Pancreas (tissue), 10 donors: Measurements from ENCODE around the gene FNDC3B. TPM values are rescaled to one million over a fixed set of nuclear protein-coding genes. Genes with fewer than 3 reads are reported as not detected.

Experiments
- ATAC-seq, 4 donors: fragments of 200-7000 bp; cut with Tn5 transposase; one replicate each; pipeline versions ENCODE4 v1.8.0 to v1.9.1; 2020; ENCODE audit warnings: mild to moderate bottlenecking in 4 of 4, moderate library complexity in 4 of 4
- DNase-seq, 6 donors: peaks; one replicate each; pipeline ENCODE4 v3.0.0-alpha.2; 2020
- FAIRE-seq: peaks from 2 replicates; lab custom pipeline; 2012; peaks lifted over from hg19 to GRCh38; lab: Jason Lieb, UNC
- H3K27ac ChIP-seq, 4 donors: fragments of 200-600 bp; sonication (generic); 1 replicate in 3 of 4; 2 replicates in 1 of 4; pipeline versions ENCODE4 v1.5.0 to v1.8.0; 2020
- H3K27me3 ChIP-seq, 4 donors: fragments of 200-600 bp; one replicate each; pipeline ENCODE4 v1.8.0; 2021
- H3K36me3 ChIP-seq, 3 donors: fragments of 200-600 bp; sonication (generic) in 1 of 3; one replicate each; pipeline versions ENCODE4 v1.5.0 to v1.8.0; 2020 to 2021
- H3K4me1 ChIP-seq, 3 donors: fragments of 200-600 bp; one replicate each; pipeline ENCODE4 v1.8.0; 2021
- H3K4me3 ChIP-seq, 4 donors: fragments of 200-600 bp; sonication (generic) in 2 of 4; one replicate each; pipeline versions ENCODE4 v1.5.0 to v1.8.0; 2020 to 2021
- H3K9me3 ChIP-seq, 4 donors: fragments of 200-600 bp; one replicate each; pipeline ENCODE4 v1.8.0; 2021
- CTCF ChIP-seq, 4 donors: fragments of 200-600 bp; sonication (generic) in 3 of 4; IDR thresholded peaks; one replicate each; pipeline versions ENCODE4 v1.5.0 to v1.8.0; 2021; ENCODE audit warnings: antibody characterized with exemption in 4 of 4
- WGBS, 2 donors: extraction: QIAGEN DNeasy Blood & Tissue Kit; methylation state at CpG; one replicate each; pipeline ENCODE4 v1.1.7; 2013; 5-methylcytosine and 5-hydroxymethylcytosine counted together
- intact Hi-C, 3 donors: fragments of 100-400 bp; cut with DNase I; formaldehyde crosslinking; loops; one replicate each; pipeline versions ENCODE4 v1.11.1 to v1.14.2; 2022
- polyA plus RNA-seq, 2 donors: library from polyadenylated mRNA; stranded (reverse); fragments of 200-250 nt; gene quantifications; one replicate each; pipeline ENCODE4 v1.2.3, GENCODE V29; 2013
- total RNA-seq, 6 donors: library from RNA; stranded (reverse); fragmentation: NEBNext Ultra II Directional in 4 of 6; extraction: Animal tissue kit (Norgen Biotek cat#: 25700) in 4 of 6; gene quantifications; one replicate each; pipeline versions ENCODE4 v1.2.1 to v1.2.4, GENCODE V29; 2021 to 2023
- donor health status: healthy with polysubstance abuse.
- donor health status: DM: no; HTN: no; CAD: no; lungs with moderate emphysema.
- donor health status: DM: no; HTN: no; CAD: no.
- donor health status: control.
- donor health status: control.
- donor health status: Bipolar disorder and iron deficiency.
- donor health status: DM: yes; HTN: yes; CAD: no.
- donor health status: DM: no; HTN: no; CAD: no.
- donor health status: DM: no; HTN: no; CAD: no.
- donor health status: DM: yes; HTN: yes; CAD: no.

Gene FNDC3B
- total and polyA plus RNA-seq, 8 donors: 9.3 to 126 (median 73.2) TPM

GRCh38 chr3:172094621-172095557, 55.5 kb downstream of the FNDC3B start:
- no peak for ATAC-seq
- H3K27ac ChIP-seq: peak overlapping the region in 2 of 4 donors; percentile 10 to 74

GRCh38 chr3:172096881-172097420, 57.6 kb downstream of the FNDC3B start:
- Histone ChIP-seq H3K36me3 (no peaks in the 10 kb centered on the region), H3K9me3 (no peaks in the 10 kb centered on the region), H3K4me3 (no peak overlapping the region), H3K27me3 (no peaks in the 10 kb centered on the region), H3K27ac (peak overlapping the region; percentile 4 to 74 (median 31)), H3K4me1 (peaks cover 39 to 61% (median 59%) of the 10 kb centered on the region in 3 donors)
- WGBS, 2 donors: 40 to 41% methylated on average over 3 of the region's 3 CpGs
- intact Hi-C loops: loop anchor here in 1 of 3 donors (10.0 kb wide), 1 partner anchor 52 kb away; no protein-coding TSS in a partner anchor
- TF ChIP-seq CTCF (IDR thresholded peaks at IDR 0.05): no peak
- FAIRE-seq (no peak), ATAC-seq (peak; percentile 75 to 90 (median 84)), DNase-seq (peak in 3 of 6 donors; percentile 35 to 61 (median 49))

More at GRCh38 chr3:172094621-172095557, 55.5 kb downstream of the FNDC3B start:
- WGBS, 2 donors: 72 to 85% methylated on average over 7 of the region's 7 CpGs
- DNase-seq: no peak
- H3K36me3 ChIP-seq: no peaks in the 10 kb centered on the region
- peaks cover 26 to 51% (median 40%) of the 10 kb centered on the region in 3 donors for H3K4me1 ChIP-seq
- intact Hi-C loops: loop anchor here in 1 of 3 donors (10.0 kb wide), 1 partner anchor 50 kb away; no protein-coding TSS in a partner anchor
- no peaks in the 10 kb centered on the region for H3K27me3 ChIP-seq
- H3K4me3 ChIP-seq: no peak overlapping the region
- no peak for TF ChIP-seq CTCF (IDR thresholded peaks at IDR 0.05)
- FAIRE-seq: no peak
- H3K9me3 ChIP-seq: no peaks in the 10 kb centered on the region

- Histone ChIP-seq H3K36me3 (no peaks in the 10 kb centered on the region), H3K4me3 (no peak overlapping the region), H3K4me1 (peaks cover 46 to 66% (median 64%) of the 10 kb centered on the region in 3 donors), H3K27me3 (no peaks in the 10 kb centered on the region), H3K9me3 (no peaks in the 10 kb centered on the region), H3K27ac (peak overlapping the region; percentile 4 to 74 (median 31))
- FAIRE-seq (no peak), DNase-seq (no peak), ATAC-seq (no peak)
- TF ChIP-seq CTCF (IDR thresholded peaks at IDR 0.05): no peak
- whole genome bisulfite sequencing, 2 donors: 38 to 42% methylated on average over 1 of the region's 1 CpG
- intact Hi-C loops: loop anchor here in 1 of 3 donors (10.0 kb wide), 1 partner anchor 53 kb away; no protein-coding TSS in a partner anchor
Measured at GRCh38 chr3:172097585-172097984, 58.2 kb downstream of the FNDC3B start.

- WGBS, 2 donors: 43 to 45% methylated on average over 9 of the region's 9 CpGs
- H3K4me1 ChIP-seq: peaks cover 51 to 79% (median 76%) of the 10 kb centered on the region in 3 donors
- no peak overlapping the region for H3K4me3 ChIP-seq
- ATAC-seq: peak in 3 of 4 donors; percentile 11 to 39 (median 24)
- DNase-seq: no peak
- no peak for FAIRE-seq
- TF ChIP-seq CTCF (IDR thresholded peaks at IDR 0.05): no peak
- peak overlapping the region in 3 of 4 donors; percentile 17 to 74 (median 45) for H3K27ac ChIP-seq
- H3K27me3 ChIP-seq: no peaks in the 10 kb centered on the region
- intact Hi-C loops: loop anchor here in 1 of 3 donors (10.0 kb wide), 1 partner anchor 54 kb away; no protein-coding TSS in a partner anchor
- no peaks in the 10 kb centered on the region for H3K36me3 ChIP-seq
- no peaks in the 10 kb centered on the region for H3K9me3 ChIP-seq
Measured at GRCh38 chr3:172098698-172099494, 59.5 kb downstream of the FNDC3B start.
